Heart left ventricle (tissue), 16 donors: Measurements from ENCODE around the gene HTR3B. TPM values are rescaled to one million over a fixed set of nuclear protein-coding genes. Genes with fewer than 3 reads are reported as not detected.
"Not testable (repeated sequence)": the region's sequence is repeated elsewhere in the genome, so short reads cannot be mapped to it uniquely, and the experiment has no call there.

Experiments
- ATAC-seq, 4 donors: fragments of 200-7000 bp; cut with Tn5 transposase; one replicate each; pipeline ENCODE4 v1.9.1; 2020 to 2022; ENCODE audit warnings: moderate library complexity in 4 of 4, mild to moderate bottlenecking in 3 of 4, moderate number of reproducible peaks in 1 of 4
- DNase-seq, 5 donors: peaks; one replicate each; pipeline ENCODE4 v3.0.0-alpha.2; 2020
- H3K27ac ChIP-seq, 12 donors: fragments of 200-600 bp; sonication (generic) in 4 of 12; one replicate each; pipeline versions ENCODE4 v1.5.0 to v1.8.0; 2016 to 2022; ENCODE audit warnings: mild to moderate bottlenecking in 2 of 12
- H3K27me3 ChIP-seq, 9 donors: fragments of 200-600 bp; sonication (generic) in 2 of 9; one replicate each; pipeline versions ENCODE4 v1.5.1 to v1.8.0; 2016 to 2022; ENCODE audit warnings: mild to moderate bottlenecking in 3 of 9
- H3K36me3 ChIP-seq, 9 donors: fragments of 200-600 bp; sonication (generic) in 2 of 9; one replicate each; pipeline versions ENCODE4 v1.5.0 to v1.8.0; 2018 to 2022; ENCODE audit warnings: mild to moderate bottlenecking in 2 of 9
- H3K4me1 ChIP-seq, 12 donors: fragments of 200-600 bp; sonication (generic) in 4 of 12; one replicate each; pipeline versions ENCODE4 v1.5.0 to v1.8.0; 2016 to 2022; ENCODE audit warnings: mild to moderate bottlenecking in 3 of 12
- H3K4me3 ChIP-seq, 12 donors: fragments of 200-600 bp; sonication (generic) in 4 of 12; one replicate each; pipeline versions ENCODE4 v1.5.0 to v1.8.0; 2017 to 2022; ENCODE audit warnings: mild to moderate bottlenecking in 9 of 12, moderate library complexity in 4 of 12
- H3K9me3 ChIP-seq, 12 donors: fragments of 200-600 bp; sonication (generic) in 4 of 12; one replicate each; pipeline versions ENCODE4 v1.5.0 to v1.8.0; 2016 to 2022; ENCODE audit warnings: mild to moderate bottlenecking in 1 of 12
- POLR2A ChIP-seq, 2 donors: fragments of 450-650 bp; IDR thresholded peaks; one replicate each; pipeline ENCODE4 v1.6.1; 2017; ENCODE audit warnings: antibody characterized with exemption in 2 of 2, mild to moderate bottlenecking in 2 of 2, moderate library complexity in 2 of 2
- WGBS, 4 donors: extraction: QIAGEN DNeasy Blood & Tissue Kit in 2 of 4; methylation state at CpG; one replicate each; pipeline versions ENCODE4 v1.1.5 to v1.1.7; 2013 to 2018; 5-methylcytosine and 5-hydroxymethylcytosine counted together
- intact Hi-C, 10 donors: fragments of 100-400 bp; cut with DNase I; formaldehyde crosslinking; loops; one replicate each; pipeline versions ENCODE4 v1.11.1 to v1.14.2; 2022
- polyA plus RNA-seq, 2 donors: library from polyadenylated mRNA; stranded (reverse); fragments of 200-250 nt; gene quantifications; one replicate each; pipeline ENCODE4 v1.2.3, GENCODE V29; 2013
- total RNA-seq, 9 donors: library from RNA; depleted of rRNA in 2 of 9; stranded (reverse); fragments of >200 nt in 2 of 9; fragmentation: NEBNext Ultra II Directional in 3 of 9; extraction: Animal tissue kit (Norgen Biotek cat#: 25700) in 3 of 9; gene quantifications; one replicate each; pipeline versions ENCODE4 v1.1.0 to v1.2.4, GENCODE V29; 2016 to 2023
- TF ChIP-seq, protein P1 (sequence below), 12 donors: fragments of 200-600 bp; sonication (generic) in 4 of 12; IDR thresholded peaks; one replicate each; pipeline versions ENCODE4 v1.5.0 to v1.8.0; 2018 to 2022; ENCODE audit warnings: antibody characterized with exemption in 12 of 12, mild to moderate bottlenecking in 5 of 12
- donor health status: ischemic (EF 13 %, LVEDD 7.1; RV severe dilation, severe dysfunction).
- donor health status: healthy with polysubstance abuse.
- donor health status: DM: no; HTN: yes; CAD: no.
- donor health status: DM: no; HTN: no; CAD: no.
- donor health status: ischemic (EF 25% LVEDD 6.9; RV normal size, moderate dysfunction).
- donor health status: ischemic (EF 25% LVEDD 5.7; RV mildly dilated, moderate dysfunction).
- donor health status: healthy.
- donor health status: DM: yes; HTN: yes; CAD: no.
- donor health status: ischemic (EF 35%, LVEDD 5.7; RV mildly dilated, moderate dysfunction).
- donor health status: nonischemic (EF 11% LVEDD 7.7; RV severe dilation, severe dysfunction).
- donor health status: DM: yes; HTN: yes; CAD: no.
- donor health status: PGD.
- donor health status: ischemic (EF 29% LVEDD 5.4; RV normal size, mild dysfunction).
- donor health status: nonischemic (EF 23%, LVEDD 6.1; RV moderate dilation, normal function).

The HTR3B gene
- total and polyA plus RNA-seq, 11 donors: not detected

DNA sequence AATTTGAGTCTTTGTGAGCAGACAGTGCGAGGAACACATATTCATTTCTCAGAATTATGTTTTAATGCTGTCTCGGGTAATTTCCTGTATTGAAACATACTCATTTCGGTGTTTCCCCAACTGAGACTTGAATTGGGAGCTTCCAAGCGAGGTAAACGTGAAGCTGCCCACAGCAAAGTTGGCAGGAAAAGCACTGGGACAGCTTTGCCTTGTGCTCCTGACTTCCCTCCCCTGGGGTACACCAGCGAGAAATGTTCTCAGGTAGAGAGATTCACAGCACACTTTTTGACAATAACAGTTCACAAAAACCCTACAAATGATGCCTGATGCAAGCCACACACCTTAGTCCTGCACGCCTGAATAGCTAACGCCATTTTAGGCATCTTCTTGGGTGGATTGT lies 3.1 kb downstream of the HTR3B start:
- intact Hi-C loops: loop anchor here in 3 of 10 donors (2.0 to 10.0 kb wide), 3 partner anchors 77 to 117 kb away; no protein-coding TSS in a partner anchor
- DNase-seq (no peak), ATAC-seq (no peak)
- no peaks in the 10 kb centered on the region for H3K4me1 ChIP-seq
- H3K4me3 ChIP-seq: no peak overlapping the region
- H3K27me3 ChIP-seq: peaks cover 0 to 9% (median 0%) of the 10 kb centered on the region in 9 donors
- no peaks in the 10 kb centered on the region for H3K36me3 ChIP-seq
- no peak overlapping the region for H3K27ac ChIP-seq
- 75 to 85% (median 80%) methylated on average over 8 of the region's 8 CpGs for WGBS, 4 donors
- TF ChIP-seq, protein P1, sequence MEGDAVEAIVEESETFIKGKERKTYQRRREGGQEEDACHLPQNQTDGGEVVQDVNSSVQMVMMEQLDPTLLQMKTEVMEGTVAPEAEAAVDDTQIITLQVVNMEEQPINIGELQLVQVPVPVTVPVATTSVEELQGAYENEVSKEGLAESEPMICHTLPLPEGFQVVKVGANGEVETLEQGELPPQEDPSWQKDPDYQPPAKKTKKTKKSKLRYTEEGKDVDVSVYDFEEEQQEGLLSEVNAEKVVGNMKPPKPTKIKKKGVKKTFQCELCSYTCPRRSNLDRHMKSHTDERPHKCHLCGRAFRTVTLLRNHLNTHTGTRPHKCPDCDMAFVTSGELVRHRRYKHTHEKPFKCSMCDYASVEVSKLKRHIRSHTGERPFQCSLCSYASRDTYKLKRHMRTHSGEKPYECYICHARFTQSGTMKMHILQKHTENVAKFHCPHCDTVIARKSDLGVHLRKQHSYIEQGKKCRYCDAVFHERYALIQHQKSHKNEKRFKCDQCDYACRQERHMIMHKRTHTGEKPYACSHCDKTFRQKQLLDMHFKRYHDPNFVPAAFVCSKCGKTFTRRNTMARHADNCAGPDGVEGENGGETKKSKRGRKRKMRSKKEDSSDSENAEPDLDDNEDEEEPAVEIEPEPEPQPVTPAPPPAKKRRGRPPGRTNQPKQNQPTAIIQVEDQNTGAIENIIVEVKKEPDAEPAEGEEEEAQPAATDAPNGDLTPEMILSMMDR (IDR thresholded peaks at IDR 0.05): no peak
- TF ChIP-seq POLR2A (IDR thresholded peaks at IDR 0.05): no peak
- H3K9me3 ChIP-seq: no peaks in the 10 kb centered on the region

DNA sequence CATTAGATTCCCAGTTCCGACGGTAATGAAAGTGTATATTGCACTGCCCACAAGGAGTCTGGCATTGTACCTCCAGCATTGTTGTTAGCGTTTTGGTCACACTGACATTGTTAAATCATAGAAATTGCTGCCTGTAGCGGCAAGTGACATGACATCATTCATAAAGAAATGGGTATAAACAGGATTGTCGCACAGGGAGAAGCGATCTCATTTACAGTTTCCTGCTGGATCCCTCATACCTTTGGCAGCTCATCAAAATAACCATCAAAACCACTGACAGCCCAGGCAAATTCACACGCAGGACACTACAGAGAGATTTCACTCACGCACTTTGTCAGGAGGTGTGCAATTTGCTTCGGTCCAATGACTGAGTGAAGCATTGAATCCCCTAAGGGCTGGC lies 3.5 kb downstream of the HTR3B start:
- intact Hi-C loops: loop anchor here in 3 of 10 donors (2.0 to 10.0 kb wide), 3 partner anchors 77 to 117 kb away; no protein-coding TSS in a partner anchor
- Histone ChIP-seq H3K4me1 (no peaks in the 10 kb centered on the region), H3K36me3 (no peaks in the 10 kb centered on the region), H3K9me3 (no peaks in the 10 kb centered on the region), H3K27ac (no peak overlapping the region), H3K4me3 (no peak overlapping the region), H3K27me3 (peaks cover 0 to 9% (median 0%) of the 10 kb centered on the region in 9 donors)
- ATAC-seq: no peak
- TF ChIP-seq, protein P1 (IDR thresholded peaks at IDR 0.05): no peak
- TF ChIP-seq POLR2A (IDR thresholded peaks at IDR 0.05): no peak
- 68 to 75% (median 70%) methylated on average over 9 of the region's 9 CpGs for WGBS, 4 donors
- DNase-seq: no peak

DNA sequence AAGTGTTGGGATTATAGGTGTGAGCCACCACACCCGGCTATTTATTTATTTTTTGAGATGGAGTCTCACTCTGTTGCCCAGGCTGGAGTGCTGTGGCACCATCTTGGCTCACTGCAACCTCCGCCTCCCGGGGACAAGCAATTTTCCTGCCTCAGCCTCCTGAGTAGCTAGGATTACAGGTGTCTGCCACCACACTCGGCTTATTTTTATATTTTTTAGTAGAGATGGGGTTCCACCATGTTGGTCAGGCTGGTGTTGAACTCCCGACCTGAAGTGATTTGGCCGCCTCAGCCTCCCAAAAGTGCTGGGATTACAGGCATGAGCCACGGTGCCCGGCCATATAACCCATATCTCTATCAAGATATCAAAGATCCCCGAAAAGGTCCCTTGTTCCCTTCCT lies 6.9 kb downstream of the HTR3B start:
- intact Hi-C loops, H3K27ac ChIP-seq, ATAC-seq, H3K4me1 ChIP-seq, H3K4me3 ChIP-seq, H3K9me3 ChIP-seq, H3K27me3 ChIP-seq, DNase-seq, H3K36me3 ChIP-seq: not testable (repeated sequence)
- WGBS, 4 donors: 85 to 95% (median 92%) methylated on average over 9 of the region's 9 CpGs

DNA sequence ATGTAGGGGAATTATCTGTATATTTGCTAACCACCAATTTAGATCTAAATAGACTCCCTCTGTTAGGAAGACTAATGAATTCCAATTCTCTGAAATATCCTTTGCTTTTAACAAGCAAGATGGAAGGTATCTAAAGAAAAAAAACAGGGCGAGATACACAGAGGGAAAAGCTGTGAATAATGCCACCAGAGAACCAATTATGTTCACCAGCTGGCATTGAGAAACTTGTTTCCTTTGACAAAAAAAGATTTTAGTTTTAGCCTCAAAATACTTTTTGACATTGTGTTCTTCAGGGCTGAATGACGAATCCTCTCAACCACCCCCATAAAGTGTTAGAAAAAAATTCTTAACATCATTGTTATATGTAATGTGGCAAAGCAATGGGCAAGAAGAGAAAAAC lies 19.0 kb downstream of the HTR3B start:
- H3K9me3 ChIP-seq: no peaks in the 10 kb centered on the region
- no peak overlapping the region for H3K4me3 ChIP-seq
- no peak overlapping the region for H3K27ac ChIP-seq
- H3K36me3 ChIP-seq: no peaks in the 10 kb centered on the region
- no peak for DNase-seq
- no peaks in the 10 kb centered on the region for H3K4me1 ChIP-seq
- intact Hi-C loops: no loop called here
- peaks cover 0 to 21% (median 0%) of the 10 kb centered on the region in 9 donors for H3K27me3 ChIP-seq
- TF ChIP-seq, protein P1 (IDR thresholded peaks at IDR 0.05): no peak
- no peak for TF ChIP-seq POLR2A (IDR thresholded peaks at IDR 0.05)
- no peak for ATAC-seq
- WGBS, 4 donors: 75 to 88% (median 83%) methylated on average over 2 of the region's 2 CpGs
